Liver (tissue), 9 donors: Measurements from ENCODE around the gene PFKFB3. TPM values are rescaled to one million over a fixed set of nuclear protein-coding genes. Genes with fewer than 3 reads are reported as not detected.

Source experiments
- DNase-seq: peaks from one replicate; pipeline ENCODE4 v3.0.0-alpha.2; 2017; ENCODE audit warnings: low spot score
- H3K27ac ChIP-seq, 2 donors: one replicate each; pipeline ENCODE4 v1.7.0; 2013; ENCODE audit warnings: inconsistent platforms in 2 of 2, low read length in 2 of 2, control low read depth in 1 of 2, low read depth in 1 of 2, mild to moderate bottlenecking in 1 of 2
- H3K27me3 ChIP-seq, 4 donors: one replicate each; pipeline versions ENCODE4 v1.6.1 to v1.7.0; 2013; ENCODE audit warnings: low read length in 3 of 4, inconsistent platforms in 1 of 4, mild to moderate bottlenecking in 1 of 4, moderate library complexity in 1 of 4; ENCODE audit not compliant: control insufficient read depth in 4 of 4, insufficient read depth in 4 of 4
- H3K36me3 ChIP-seq, 4 donors: one replicate each; pipeline versions ENCODE4 v1.6.1 to v1.7.0; 2013; ENCODE audit warnings: low read length in 3 of 4, mild to moderate bottlenecking in 3 of 4, low read depth in 1 of 4, moderate library complexity in 1 of 4; ENCODE audit not compliant: control insufficient read depth in 4 of 4, insufficient read depth in 3 of 4
- H3K4me1 ChIP-seq, 4 donors: one replicate each; pipeline versions ENCODE4 v1.6.1 to v1.7.0; 2013; ENCODE audit warnings: low read length in 3 of 4, mild to moderate bottlenecking in 3 of 4, moderate library complexity in 1 of 4; ENCODE audit not compliant: control insufficient read depth in 4 of 4, insufficient read depth in 4 of 4
- H3K4me3 ChIP-seq, 3 donors: one replicate each; pipeline versions ENCODE4 v1.6.1 to v1.7.0; 2013; ENCODE audit warnings: low read length in 3 of 3, control low read depth in 1 of 3, low read depth in 1 of 3, mild to moderate bottlenecking in 1 of 3
- H3K9ac ChIP-seq, 2 donors: one replicate each; pipeline ENCODE4 v1.7.0; 2013; ENCODE audit warnings: low read length in 2 of 2, mild to moderate bottlenecking in 2 of 2, moderate library complexity in 2 of 2, control low read depth in 1 of 2, low read depth in 1 of 2
- H3K9me3 ChIP-seq, 4 donors: one replicate each; pipeline versions ENCODE4 v1.6.1 to v1.7.0; 2013; ENCODE audit warnings: low read length in 3 of 4; ENCODE audit not compliant: control insufficient read depth in 4 of 4
- ATF3 ChIP-seq: IDR thresholded peaks from 2 replicates; pipeline ENCODE4 v1.6.1; 2016; ENCODE audit warnings: antibody characterized with exemption
- CTCF ChIP-seq: fragments of 150-350 bp; IDR thresholded peaks from 2 replicates; pipeline ENCODE4 v1.5.1; 2017; ENCODE audit warnings: improper control_type of control experiment, low read depth, low read length; ENCODE audit not compliant: missing input control
- EGR1 ChIP-seq, 2 donors: IDR thresholded peaks; 2 replicates each; pipeline ENCODE4 v1.6.1; 2016 to 2018; ENCODE audit warnings: antibody characterized with exemption in 2 of 2, low read depth in 2 of 2
- FOXA1 ChIP-seq: IDR thresholded peaks from 2 replicates; pipeline ENCODE4 v1.6.1; 2016; ENCODE audit warnings: antibody characterized with exemption
- FOXA2 ChIP-seq: IDR thresholded peaks from 2 replicates; pipeline ENCODE4 v1.6.1; 2016; ENCODE audit warnings: antibody characterized with exemption
- GABPA ChIP-seq, 2 donors: IDR thresholded peaks in 1 of 2; conservative IDR thresholded peaks in 1 of 2; 2 replicates each; pipeline ENCODE4 v1.6.1; 2016; ENCODE audit warnings: antibody characterized with exemption in 2 of 2, mild to moderate bottlenecking in 1 of 2, moderate library complexity in 1 of 2
- HNF4A ChIP-seq, 2 donors: conservative IDR thresholded peaks; 2 replicates each; pipeline ENCODE4 v1.6.1; 2016; ENCODE audit warnings: antibody characterized with exemption in 2 of 2, mild to moderate bottlenecking in 2 of 2
- HNF4G ChIP-seq: IDR thresholded peaks from 2 replicates; pipeline ENCODE4 v1.6.1; 2016; ENCODE audit warnings: antibody characterized with exemption
- JUND ChIP-seq, 2 donors: IDR thresholded peaks; 2 replicates each; pipeline ENCODE4 v1.6.1; 2016; ENCODE audit warnings: antibody characterized with exemption in 2 of 2
- MAX ChIP-seq: IDR thresholded peaks from 2 replicates; pipeline ENCODE4 v1.6.1; 2016; ENCODE audit warnings: antibody characterized with exemption
- RAD21 ChIP-seq, 2 donors: IDR thresholded peaks; 2 replicates each; pipeline ENCODE4 v1.6.1; 2016; ENCODE audit warnings: antibody characterized with exemption in 2 of 2, mild to moderate bottlenecking in 2 of 2
- REST ChIP-seq: IDR thresholded peaks from 2 replicates; pipeline ENCODE4 v1.6.1; 2016; ENCODE audit warnings: antibody characterized with exemption, mild to moderate bottlenecking
- SP1 ChIP-seq: IDR thresholded peaks from 2 replicates; pipeline ENCODE4 v1.6.1; 2018; ENCODE audit warnings: antibody characterized with exemption, mild to moderate bottlenecking
- TAF1 ChIP-seq: conservative IDR thresholded peaks from 2 replicates; pipeline ENCODE4 v1.6.1; 2016; ENCODE audit warnings: antibody characterized with exemption, mild to moderate bottlenecking
- YY1 ChIP-seq: IDR thresholded peaks from 2 replicates; pipeline ENCODE4 v1.6.1; 2016; ENCODE audit warnings: antibody characterized with exemption, mild to moderate bottlenecking
- ZBTB33 ChIP-seq: IDR thresholded peaks from 2 replicates; pipeline ENCODE4 v1.6.1; 2016; ENCODE audit warnings: antibody characterized with exemption
- WGBS: extraction: QIAGEN DNeasy Blood & Tissue Kit; methylation state at CpG from one replicate; pipeline ENCODE4 v1.1.7; 2013; 5-methylcytosine and 5-hydroxymethylcytosine counted together
- polyA plus RNA-seq, 2 donors: library from polyadenylated mRNA; stranded (reverse) in 1 of 2; unstranded in 1 of 2; fragments of 200-250 nt in 1 of 2; fragments of >200 nt in 1 of 2; fragmentation: Nextera tagmentation in 1 of 2; extraction: Ambion mirVana in 1 of 2; gene quantifications; one replicate each; pipeline versions ENCODE4 v1.2.1 to v1.2.3, GENCODE V29; 2013 to 2015
- total RNA-seq, 2 donors: library from RNA; depleted of rRNA; stranded (reverse); fragments of >200 nt; gene quantifications; one replicate each; pipeline ENCODE4 v1.2.3, GENCODE V29; 2014
- donor health status: healthy.
- donor health status: healthy.
- donor health status: healthy.
- donor health status: healthy.
- donor health status: healthy.

Gene PFKFB3
- total and polyA plus RNA-seq, 4 donors: 1.6 to 9.1 (median 5.8) TPM

- WGBS: 87% methylated on average over 30 of the region's 30 CpGs
- H3K36me3 ChIP-seq: peaks cover 9 to 25% (median 15%) of the 10 kb centered on the region in 4 donors
- no peaks in the 10 kb centered on the region for H3K9me3 ChIP-seq
- no peak overlapping the region for H3K9ac ChIP-seq
- no peaks in the 10 kb centered on the region for H3K27me3 ChIP-seq
- DNase-seq: no peak
- no peak overlapping the region for H3K4me3 ChIP-seq
- TF ChIP-seq TAF1 (no peak), YY1 (no peak), RAD21 (IDR thresholded peaks at IDR 0.05) (no peak), MAX (no peak), HNF4G (no peak), CTCF (no peak), FOXA1 (no peak), FOXA2 (no peak), JUND (IDR thresholded peaks at IDR 0.05) (no peak), GABPA (IDR thresholded peaks at IDR 0.05 in 1 of 2, conservative IDR thresholded peaks at IDR 0.05 in 1 of 2) (no peak), SP1 (no peak), REST (no peak), EGR1 (IDR thresholded peaks at IDR 0.05; ENCODE audit: low read depth in 2 of 2) (no peak), HNF4A (conservative IDR thresholded peaks at IDR 0.05) (no peak), ZBTB33 (no peak), ATF3 (no peak)
- no peak overlapping the region for H3K27ac ChIP-seq
- peaks cover 0 to 5% (median 2%) of the 10 kb centered on the region in 4 donors for H3K4me1 ChIP-seq
Measured at GRCh38 chr10:6211671-6212635, 9.2 kb downstream of the PFKFB3 start.
